Globus pallidus (tissue), 1 donor: ENCODE measurements around the gene KRAS.
"Not testable (repeated sequence)": the region's sequence is repeated elsewhere in the genome, so short reads cannot be mapped to it uniquely, and the experiment has no call there.

Experiments used
- DNase-seq: peaks from one replicate; pipeline ENCODE4 v3.0.0-alpha.2; 2015; ENCODE audit warnings: low spot score

Gene KRAS

DNA sequence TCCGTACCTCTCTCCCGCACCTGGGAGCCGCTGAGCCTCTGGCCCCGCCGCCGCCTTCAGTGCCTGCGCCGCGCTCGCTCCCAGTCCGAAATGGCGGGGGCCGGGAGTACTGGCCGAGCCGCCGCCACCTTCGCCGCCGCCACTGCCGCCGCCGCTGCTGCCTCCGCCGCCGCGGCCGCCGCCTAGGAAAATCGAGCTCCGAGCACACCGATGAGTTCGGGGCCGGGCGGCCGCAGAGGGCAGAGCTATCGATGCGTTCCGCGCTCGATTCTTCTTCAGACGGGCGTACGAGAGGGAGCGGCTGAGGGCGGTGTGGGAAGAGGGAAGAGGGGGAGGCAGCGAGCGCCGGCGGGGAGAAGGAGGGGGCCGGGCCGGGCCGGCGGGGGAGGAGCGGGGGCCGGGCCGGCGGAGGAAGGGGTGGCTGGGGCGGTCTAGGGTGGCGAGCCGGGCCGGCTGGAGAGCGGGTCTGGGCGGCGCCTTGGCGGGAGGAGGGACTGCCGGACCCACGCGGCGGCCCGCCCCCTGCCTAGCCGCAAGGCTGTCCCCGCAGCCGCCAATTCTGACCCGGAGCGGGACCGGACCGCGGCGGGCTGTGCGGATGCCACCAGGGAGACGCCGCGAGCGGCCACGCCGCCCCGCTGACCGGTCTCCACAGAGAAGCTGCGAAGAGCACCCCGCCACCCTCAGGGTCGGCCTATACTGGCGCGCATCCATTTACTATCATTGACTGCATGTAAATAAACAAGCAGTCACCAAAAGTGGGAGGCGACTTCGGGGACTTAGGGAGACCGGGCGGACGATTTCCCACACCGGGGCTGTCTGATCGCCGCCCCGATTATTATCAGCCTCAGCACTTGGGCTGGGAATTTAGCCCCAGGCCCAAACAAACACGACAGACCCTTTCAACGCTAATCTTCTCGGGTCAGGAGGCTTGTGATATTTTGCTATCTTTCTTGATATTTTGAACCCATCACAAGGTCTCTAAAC is at the start of gene KRAS:
TSS of gene KRAS (minus strand) at position 186 of the 987 bp plus-strand sequence.
- peak; percentile 97 for DNase-seq

- DNase-seq: no peak
Observed at GRCh38 chr12:25296381-25296780, 45.7 kb upstream of the KRAS start.

DNA sequence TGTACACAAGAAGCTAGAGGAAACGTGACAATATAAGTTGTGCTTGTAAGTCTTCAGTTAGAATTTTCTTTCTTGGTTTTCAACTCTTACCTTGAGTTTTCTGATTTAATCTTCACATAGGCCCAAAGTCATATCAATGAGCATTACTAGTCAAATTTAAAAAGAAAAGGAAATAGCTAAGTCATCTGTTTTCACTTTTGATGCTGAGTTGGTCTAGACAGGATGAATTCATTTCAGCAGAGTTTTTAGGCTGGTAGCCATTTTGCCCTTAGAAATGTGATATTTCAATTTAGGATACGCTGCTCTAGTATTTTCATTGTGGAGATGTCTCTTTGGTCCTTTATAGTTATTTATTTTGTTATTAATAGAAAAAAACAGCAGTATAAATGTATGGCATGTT is 44.6 kb upstream of the KRAS start:
- no peak for DNase-seq

DNA sequence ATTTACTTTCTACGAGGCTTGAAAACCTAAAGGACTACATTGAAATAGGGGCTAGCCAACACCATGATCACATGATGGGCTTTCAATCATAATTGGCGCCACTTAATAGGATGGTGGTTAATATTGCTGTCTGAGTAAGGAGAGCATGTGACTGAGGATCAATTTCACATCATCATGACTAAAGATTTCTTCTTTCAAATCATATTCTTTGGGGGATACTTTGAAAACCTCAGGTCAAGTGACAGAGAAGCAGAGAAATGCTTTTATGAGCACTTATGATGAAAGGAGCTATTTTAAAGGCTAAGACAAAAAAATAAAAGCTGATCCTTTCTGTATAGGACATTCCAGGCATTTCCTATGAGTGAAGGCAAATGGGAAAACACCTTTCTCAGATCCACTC is 42.9 kb upstream of the KRAS start:
- no peak for DNase-seq

DNA sequence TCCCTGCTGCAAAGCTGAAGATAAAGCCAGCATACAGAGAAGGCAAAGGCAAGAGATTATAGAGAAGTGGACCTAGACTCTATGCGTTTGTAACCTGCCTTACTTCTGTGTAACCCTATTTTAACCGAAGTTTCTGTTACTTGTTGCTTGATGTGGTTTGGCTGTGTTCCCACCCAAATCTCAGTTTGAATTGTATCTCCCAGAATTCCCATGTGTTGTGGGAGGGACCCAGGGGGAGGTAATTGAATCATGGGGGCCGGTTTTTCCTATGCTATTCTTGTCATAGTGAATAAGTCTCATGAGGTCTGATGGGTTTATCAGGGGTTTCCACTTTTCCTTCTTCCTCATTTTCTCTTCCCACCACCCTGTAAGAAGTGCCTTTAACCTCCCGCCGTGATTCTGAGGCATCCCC is 42.1 kb upstream of the KRAS start:
- DNase-seq: not testable (repeated sequence)

GRCh38 chr12:25287610-25288009 is 36.9 kb upstream of the KRAS start:
- no peak for DNase-seq

DNA sequence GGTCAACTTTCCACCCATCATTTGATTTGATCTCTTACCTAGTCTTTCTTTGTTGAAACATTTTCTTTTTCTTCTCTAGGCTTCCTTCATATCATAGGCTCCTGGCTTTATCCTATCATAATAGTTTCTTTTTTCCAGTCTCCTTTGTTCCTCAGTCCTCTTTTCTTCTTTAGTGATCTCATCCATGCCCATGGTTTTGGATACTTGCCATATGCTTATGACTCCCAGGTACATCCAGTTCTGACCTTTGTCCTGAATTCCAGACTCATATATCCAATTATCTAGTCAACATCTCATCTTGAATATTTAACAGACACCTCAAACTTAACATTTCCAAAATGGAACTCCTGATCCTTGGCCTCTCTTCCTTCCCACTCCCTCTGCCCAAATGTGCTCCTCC is 36.1 kb upstream of the KRAS start:
- no peak for DNase-seq

DNA sequence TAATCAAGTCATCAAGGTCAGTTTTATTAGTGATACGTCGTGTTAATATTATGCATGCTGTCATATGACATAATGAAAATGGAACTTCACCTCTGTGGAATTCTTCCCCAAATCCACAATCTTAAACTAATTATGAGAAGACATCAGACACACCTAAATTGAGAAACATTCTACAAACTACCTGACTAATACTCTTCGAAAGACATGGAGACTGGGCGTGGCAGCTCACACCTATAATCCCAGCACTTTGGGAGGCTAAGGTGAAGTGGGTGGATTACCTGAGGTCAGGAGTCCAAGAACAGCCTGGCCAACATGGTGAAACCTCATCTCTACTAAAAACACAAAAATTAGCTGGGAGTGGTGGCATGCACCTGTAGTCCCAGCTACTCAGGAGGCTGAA is 33.3 kb upstream of the KRAS start:
- no peak for DNase-seq

DNA sequence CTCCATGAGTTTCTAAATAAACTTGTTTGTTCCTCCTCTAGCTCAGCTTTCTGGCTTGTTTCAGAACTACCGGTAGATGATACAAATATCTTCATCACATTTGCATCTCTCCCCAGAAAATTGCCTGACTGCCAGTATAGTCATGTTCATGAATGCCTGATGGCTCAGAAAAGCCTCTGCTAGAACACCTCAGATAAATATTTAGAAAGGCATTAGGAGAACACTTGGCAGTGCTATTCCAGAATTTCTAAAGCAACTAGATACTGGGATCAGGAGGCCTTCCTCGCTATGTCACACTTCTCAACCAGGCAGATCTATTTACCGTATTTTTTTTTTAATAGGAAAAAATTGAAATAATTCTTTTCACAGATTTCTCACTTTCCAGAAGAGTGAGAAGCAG is 32.3 kb upstream of the KRAS start:
- no peak for DNase-seq

- DNase-seq: no peak
Observed at GRCh38 chr12:25280082-25280481, 29.4 kb upstream of the KRAS start.

DNA sequence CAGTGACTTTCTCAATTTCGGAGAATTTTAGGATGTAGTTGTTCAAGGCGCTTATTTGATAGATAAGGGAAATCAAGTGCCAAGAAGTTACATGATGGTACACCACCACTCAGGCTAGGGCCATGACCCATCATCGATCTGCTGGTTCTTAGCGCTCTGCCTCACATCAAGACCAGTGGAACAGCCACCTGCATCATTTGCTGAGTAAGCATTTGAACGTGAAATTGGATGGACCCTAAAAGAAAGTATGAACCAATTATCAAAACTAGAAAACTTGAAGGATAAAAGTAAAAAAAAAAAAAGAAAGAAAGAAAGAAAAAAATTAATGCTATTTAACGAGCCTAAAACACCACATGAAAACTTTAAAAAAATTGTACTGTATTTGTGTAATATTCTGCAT is 27.5 kb upstream of the KRAS start:
- DNase-seq: no peak

- no peak for DNase-seq
Observed at GRCh38 chr12:25276199-25276937, 25.6 kb upstream of the KRAS start.

GRCh38 chr12:25271486-25272098 is 20.9 kb upstream of the KRAS start:
- DNase-seq: no peak

DNA sequence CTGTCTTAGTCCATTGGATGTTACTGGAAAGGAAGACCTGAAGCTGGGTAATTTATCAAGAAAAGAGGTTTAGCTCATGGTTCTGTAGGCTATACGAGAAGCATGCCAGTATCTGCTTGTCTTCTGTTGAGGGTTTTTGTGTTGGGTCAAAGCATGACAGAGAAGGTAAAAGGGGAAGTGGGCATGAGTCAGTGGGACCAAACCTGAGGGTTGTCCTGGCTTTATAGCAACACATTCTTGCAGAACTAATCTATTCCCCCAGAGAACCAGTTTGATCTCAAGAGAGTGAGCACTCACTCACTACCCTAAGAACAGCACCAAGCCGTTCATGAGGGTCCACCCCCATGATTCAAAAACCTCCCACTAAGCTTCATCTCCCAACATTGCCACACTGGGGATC is 19.0 kb upstream of the KRAS start:
- no peak for DNase-seq

- no peak for DNase-seq
Observed at GRCh38 chr12:25266497-25266896, 15.8 kb upstream of the KRAS start.

GRCh38 chr12:25264862-25265261 is 14.1 kb upstream of the KRAS start:
- no peak for DNase-seq

DNA sequence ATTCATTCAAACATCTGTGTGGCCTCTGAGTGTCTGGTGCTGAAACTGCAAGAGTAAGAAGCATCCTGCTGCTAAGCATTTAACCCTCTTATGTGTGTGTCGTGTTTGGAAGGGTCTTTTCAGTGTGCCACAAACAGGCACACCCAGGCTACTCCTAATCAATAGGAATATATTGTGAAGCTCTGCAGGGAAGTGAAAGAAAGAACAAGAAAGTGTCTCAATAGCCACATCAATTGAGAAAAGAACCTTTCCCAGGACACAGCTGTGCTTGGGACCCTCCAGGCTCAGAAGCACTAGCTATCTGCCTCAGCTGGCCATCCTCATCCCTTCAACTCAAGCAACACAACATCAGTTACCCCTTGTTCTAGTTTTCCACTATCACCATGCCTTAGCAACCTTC is 13.4 kb upstream of the KRAS start:
- DNase-seq: no peak

DNA sequence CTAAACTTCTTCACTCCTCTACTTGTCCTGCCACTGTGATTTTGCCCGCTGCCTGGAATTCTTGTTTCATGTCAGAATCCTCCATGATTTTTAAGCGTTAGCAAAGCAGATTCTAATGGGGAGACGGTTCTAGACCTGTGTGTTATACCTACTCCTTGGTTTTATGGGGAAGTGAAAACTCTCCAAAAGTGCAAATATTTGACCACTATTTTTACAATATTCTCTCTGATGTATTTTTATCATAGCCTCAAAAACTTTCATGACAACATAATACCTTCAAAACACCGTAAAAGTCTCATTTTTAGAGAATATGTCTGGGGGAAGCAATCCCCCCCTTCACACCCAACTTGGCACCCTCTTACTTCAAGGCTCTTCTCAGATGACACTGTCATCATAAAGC is 12.9 kb upstream of the KRAS start:
- no peak for DNase-seq

GRCh38 chr12:25262389-25263074 is 11.8 kb upstream of the KRAS start:
- no peak for DNase-seq

- DNase-seq: no peak
Observed at GRCh38 chr12:25257590-25258324, 7.0 kb upstream of the KRAS start.

DNA sequence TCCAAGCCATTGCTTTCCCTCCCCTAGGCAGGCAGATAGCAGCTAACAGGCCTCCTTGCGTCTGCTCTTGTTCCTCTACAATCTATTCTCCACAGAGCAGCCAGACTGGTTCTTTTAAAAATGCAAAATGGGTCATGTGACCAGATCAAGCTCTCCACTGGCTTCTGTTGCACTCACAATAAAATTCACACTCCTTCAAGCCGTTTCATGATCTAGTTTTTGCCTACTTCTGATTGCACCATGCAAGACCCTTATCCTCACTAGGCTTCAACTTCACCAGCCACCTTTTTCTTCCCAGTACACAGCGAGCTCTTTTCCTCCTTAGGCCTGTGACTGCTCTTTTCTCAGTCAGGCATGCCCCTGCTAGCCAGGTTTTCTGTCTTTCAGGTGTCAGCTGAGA is 6.1 kb upstream of the KRAS start:
- DNase-seq: no peak
